Loucy (cell line): Measurements from ENCODE around the gene ZFHX3.

ENCODE experiments used
- EZH2phosphoT487 ChIP-seq: fragments of 200-600 bp; IDR thresholded peaks from 2 replicates; pipeline ENCODE4 v1.6.1; 2018; ENCODE audit warnings: antibody characterized with exemption, mild to moderate bottlenecking, moderate library complexity, borderline replicate concordance
- TF ChIP-seq, protein P1 (sequence below): fragments of 200-600 bp; sonication (generic); conservative IDR thresholded peaks from 2 replicates; pipeline ENCODE4 v1.5.1; 2014; ENCODE audit warnings: mild to moderate bottlenecking, antibody characterized with exemption, low read length

DNA sequence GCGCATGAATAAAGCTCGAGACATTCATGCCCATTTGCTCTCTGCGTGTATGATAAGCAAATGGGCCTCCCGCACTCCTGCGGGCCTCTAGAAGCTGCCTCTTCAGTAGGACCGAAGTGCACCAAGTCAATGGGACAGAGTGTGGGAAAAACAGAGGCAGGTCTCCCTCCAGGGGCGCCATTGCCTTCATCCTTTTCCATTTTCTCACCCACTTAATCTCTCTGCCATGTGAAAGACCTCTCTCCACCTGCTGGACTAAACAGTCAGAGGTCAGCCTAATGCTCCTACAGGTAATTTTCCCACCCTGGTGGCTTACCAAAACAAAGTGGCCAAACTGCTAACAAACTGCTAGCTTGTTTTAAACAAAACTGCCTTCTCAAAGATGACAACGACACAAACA, 210.9 kb downstream of the ZFHX3 start:
- TF ChIP-seq, protein P1, sequence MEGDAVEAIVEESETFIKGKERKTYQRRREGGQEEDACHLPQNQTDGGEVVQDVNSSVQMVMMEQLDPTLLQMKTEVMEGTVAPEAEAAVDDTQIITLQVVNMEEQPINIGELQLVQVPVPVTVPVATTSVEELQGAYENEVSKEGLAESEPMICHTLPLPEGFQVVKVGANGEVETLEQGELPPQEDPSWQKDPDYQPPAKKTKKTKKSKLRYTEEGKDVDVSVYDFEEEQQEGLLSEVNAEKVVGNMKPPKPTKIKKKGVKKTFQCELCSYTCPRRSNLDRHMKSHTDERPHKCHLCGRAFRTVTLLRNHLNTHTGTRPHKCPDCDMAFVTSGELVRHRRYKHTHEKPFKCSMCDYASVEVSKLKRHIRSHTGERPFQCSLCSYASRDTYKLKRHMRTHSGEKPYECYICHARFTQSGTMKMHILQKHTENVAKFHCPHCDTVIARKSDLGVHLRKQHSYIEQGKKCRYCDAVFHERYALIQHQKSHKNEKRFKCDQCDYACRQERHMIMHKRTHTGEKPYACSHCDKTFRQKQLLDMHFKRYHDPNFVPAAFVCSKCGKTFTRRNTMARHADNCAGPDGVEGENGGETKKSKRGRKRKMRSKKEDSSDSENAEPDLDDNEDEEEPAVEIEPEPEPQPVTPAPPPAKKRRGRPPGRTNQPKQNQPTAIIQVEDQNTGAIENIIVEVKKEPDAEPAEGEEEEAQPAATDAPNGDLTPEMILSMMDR, result peak; percentile 42
- no peak for TF ChIP-seq EZH2phosphoT487
